Smooth muscle cell (in vitro differentiated cells): Measurements from ENCODE around the gene DGKZ. TPM values are rescaled to one million over a fixed set of nuclear protein-coding genes. Genes with fewer than 3 reads are reported as not detected.

Source experiments
- DNase-seq: peaks from one replicate; lab custom pipeline; 2025; ENCODE audit not compliant: unreplicated experiment; lab: John Stamatoyannopoulos, UW
- H2AFZ ChIP-seq: fragments of 200-600 bp; sonication (generic); 2 replicates; pipeline ENCODE4 v1.6.0; 2016; ENCODE audit warnings: antibody characterized with exemption, low read depth, mild to moderate bottlenecking
- H3F3A ChIP-seq: fragments of 200-600 bp; sonication (generic); 2 replicates; pipeline ENCODE4 v1.6.0; 2017; ENCODE audit warnings: antibody characterized with exemption, low read depth
- H3K27ac ChIP-seq: fragments of 200-600 bp; sonication (generic); 2 replicates; pipeline ENCODE4 v1.5.1; 2016; ENCODE audit warnings: low read depth, mild to moderate bottlenecking
- H3K27me3 ChIP-seq: fragments of 200-600 bp; sonication (generic); 2 replicates; pipeline ENCODE4 v1.6.1; 2016; ENCODE audit warnings: low read depth, mild to moderate bottlenecking
- H3K36me3 ChIP-seq: fragments of 200-600 bp; sonication (generic); 2 replicates; pipeline ENCODE4 v1.5.1; 2016; ENCODE audit warnings: low read depth
- H3K4me1 ChIP-seq: fragments of 200-600 bp; sonication (generic); 2 replicates; pipeline ENCODE4 v1.5.1; 2016; ENCODE audit warnings: low read depth
- H3K4me2 ChIP-seq: fragments of 200-600 bp; sonication (generic); 2 replicates; pipeline ENCODE4 v1.6.0; 2016; ENCODE audit warnings: mild to moderate bottlenecking
- H3K4me3 ChIP-seq: fragments of 200-600 bp; sonication (generic); 2 replicates; pipeline ENCODE4 v1.5.1; 2016; ENCODE audit warnings: mild to moderate bottlenecking
- H3K79me2 ChIP-seq: fragments of 200-600 bp; sonication (generic); 2 replicates; pipeline ENCODE4 v1.6.0; 2016; ENCODE audit warnings: low read depth, mild to moderate bottlenecking
- H3K9ac ChIP-seq: fragments of 200-600 bp; sonication (generic); 2 replicates; pipeline ENCODE4 v1.6.0; 2016; ENCODE audit warnings: low read depth
- H3K9me3 ChIP-seq: fragments of 200-600 bp; sonication (generic); replicated peaks from 2 replicates; pipeline ENCODE4 v1.5.1; 2016; ENCODE audit warnings: low read depth
- H4K20me1 ChIP-seq: fragments of 200-600 bp; sonication (generic); 2 replicates; pipeline ENCODE4 v1.6.0; 2016; ENCODE audit warnings: low read depth
- CTCF ChIP-seq: fragments of 200-600 bp; sonication (generic); IDR thresholded peaks from 2 replicates; pipeline ENCODE4 v1.5.1; 2017; ENCODE audit warnings: borderline replicate concordance, mild to moderate bottlenecking, antibody characterized with exemption; ENCODE audit not compliant: insufficient read depth, poor library complexity, severe bottlenecking
- WGBS: methylation state at CpG from one replicate; pipeline ENCODE4 v1.1.7; 2016; ENCODE audit warnings: low lambda C conversion rate; 5-methylcytosine and 5-hydroxymethylcytosine counted together
- polyA plus RNA-seq: library from polyadenylated mRNA; unstranded; fragments of >200 nt; fragmentation: Nextera tagmentation; extraction: Ambion mirVana; gene quantifications from 2 replicates; pipeline ENCODE4 v1.2.1, GENCODE V29; 2016
- total RNA-seq: library from RNA; depleted of rRNA; stranded (reverse); fragments of >200 nt; gene quantifications from 2 replicates; pipeline ENCODE4 v1.2.3, GENCODE V29; 2014

The DGKZ gene
- total and polyA plus RNA-seq, 2 experiments from 2014 or later = 30.7 to 42.1 TPM

- H3K27me3 ChIP-seq = no peaks in the 10 kb centered on the region
- peaks cover 13% of the 10 kb centered on the region for H3K4me1 ChIP-seq
- H3K79me2 ChIP-seq = peaks cover 75% of the 10 kb centered on the region
- H3F3A ChIP-seq = no peaks in the 10 kb centered on the region
- no peaks in the 10 kb centered on the region for H3K36me3 ChIP-seq
- WGBS = 62% methylated on average over 7 of the region's 7 CpGs
- DNase-seq = no peak
- no peak overlapping the region for H2AFZ ChIP-seq
- no peak overlapping the region for H3K27ac ChIP-seq
- no peaks in the 10 kb centered on the region for H3K9me3 ChIP-seq
- H3K9ac ChIP-seq = no peak overlapping the region
- peaks cover 79% of the 10 kb centered on the region for H4K20me1 ChIP-seq
- no peak for TF ChIP-seq CTCF
- no peak overlapping the region for H3K4me3 ChIP-seq
- H3K4me2 ChIP-seq = no peak overlapping the region
These were observed 9.7 kb downstream of the DGKZ start for GRCh38 chr11:46356924-46357482.

GRCh38 chr11:46357483-46357936 lies 10.2 kb downstream of the DGKZ start:
- Histone ChIP-seq H3F3A (no peaks in the 10 kb centered on the region), H3K4me2 (no peak overlapping the region), H3K36me3 (no peaks in the 10 kb centered on the region), H2AFZ (no peak overlapping the region), H3K4me1 (peaks cover 13% of the 10 kb centered on the region), H3K9ac (no peak overlapping the region), H3K9me3 (no peaks in the 10 kb centered on the region), H4K20me1 (peaks cover 79% of the 10 kb centered on the region), H3K79me2 (peaks cover 70% of the 10 kb centered on the region), H3K27me3 (no peaks in the 10 kb centered on the region), H3K27ac (no peak overlapping the region), H3K4me3 (no peak overlapping the region)
- TF ChIP-seq CTCF = no peak
- DNase-seq = no peak
- 92% methylated on average over 11 of the region's 11 CpGs for WGBS

GRCh38 chr11:46359953-46360352 lies 12.7 kb downstream of the DGKZ start:
- no peak for DNase-seq

More at GRCh38 chr11:46359953-46360352, 12.7 kb downstream of the DGKZ start:
- no peaks in the 10 kb centered on the region for H3K9me3 ChIP-seq
- no peaks in the 10 kb centered on the region for H3F3A ChIP-seq
- no peaks in the 10 kb centered on the region for H3K27me3 ChIP-seq
- no peaks in the 10 kb centered on the region for H3K36me3 ChIP-seq
- no peak for TF ChIP-seq CTCF
- H3K27ac ChIP-seq = no peak overlapping the region
- H3K4me3 ChIP-seq = no peak overlapping the region
- H3K4me1 ChIP-seq = peaks cover 20% of the 10 kb centered on the region
- peaks cover 79% of the 10 kb centered on the region for H4K20me1 ChIP-seq
- no peak overlapping the region for H3K9ac ChIP-seq
- 90% methylated on average over 1 of the region's 1 CpG for WGBS
- no peak overlapping the region for H2AFZ ChIP-seq
- no peak overlapping the region for H3K4me2 ChIP-seq
- peaks cover 63% of the 10 kb centered on the region for H3K79me2 ChIP-seq
